Colonic mucosa (tissue), 4 donors: ENCODE measurements around the gene CLHC1. TPM values are rescaled to one million over a fixed set of nuclear protein-coding genes. Genes with fewer than 3 reads are reported as not detected.
"Not testable (repeated sequence)": the region's sequence is repeated elsewhere in the genome, so short reads cannot be mapped to it uniquely, and the experiment has no call there.

ENCODE experiments used
- DNase-seq: peaks from one replicate; pipeline ENCODE4 v3.0.0-alpha.2; 2020
- H3K27ac ChIP-seq: fragments of 200-600 bp; one replicate; pipeline ENCODE4 v1.8.0; 2021
- H3K27me3 ChIP-seq: fragments of 200-600 bp; one replicate; pipeline ENCODE4 v1.8.0; 2021
- H3K36me3 ChIP-seq: fragments of 200-600 bp; one replicate; pipeline ENCODE4 v1.8.0; 2021
- H3K4me1 ChIP-seq: fragments of 200-600 bp; one replicate; pipeline ENCODE4 v1.8.0; 2021; ENCODE audit warnings: mild to moderate bottlenecking
- H3K4me3 ChIP-seq: fragments of 200-600 bp; one replicate; pipeline ENCODE4 v1.8.0; 2021
- H3K9ac ChIP-seq, 2 donors: one replicate each; pipeline ENCODE4 v1.7.0; 2013; ENCODE audit warnings: control low read depth in 2 of 2, low read depth in 2 of 2, low read length in 2 of 2
- H3K9me3 ChIP-seq: fragments of 200-600 bp; one replicate; pipeline ENCODE4 v1.8.0; 2021
- intact Hi-C: fragments of 100-400 bp; cut with DNase I; formaldehyde crosslinking; loops from one replicate; pipeline ENCODE4 v1.14.1; 2022
- total RNA-seq, 2 donors: library from RNA; stranded (reverse); fragmentation: NEBNext Ultra II Directional in 1 of 2; extraction: Animal tissue kit (Norgen Biotek cat#: 25700) in 1 of 2; gene quantifications; one replicate each; pipeline ENCODE4 v1.2.1, GENCODE V29; 2021
- TF ChIP-seq, protein P1 (sequence below): fragments of 200-600 bp; IDR thresholded peaks from one replicate; pipeline ENCODE4 v1.8.0; 2022; ENCODE audit warnings: antibody characterized with exemption, mild to moderate bottlenecking
- donor health status: healthy.
- donor health status: DM: no; HTN: no; CAD: no.
- donor health status: DM: no; HTN: no; CAD: no.

CLHC1 gene
- total RNA-seq, 2 donors from 2014 or later, result 8.1 to 8.9 TPM

DNA sequence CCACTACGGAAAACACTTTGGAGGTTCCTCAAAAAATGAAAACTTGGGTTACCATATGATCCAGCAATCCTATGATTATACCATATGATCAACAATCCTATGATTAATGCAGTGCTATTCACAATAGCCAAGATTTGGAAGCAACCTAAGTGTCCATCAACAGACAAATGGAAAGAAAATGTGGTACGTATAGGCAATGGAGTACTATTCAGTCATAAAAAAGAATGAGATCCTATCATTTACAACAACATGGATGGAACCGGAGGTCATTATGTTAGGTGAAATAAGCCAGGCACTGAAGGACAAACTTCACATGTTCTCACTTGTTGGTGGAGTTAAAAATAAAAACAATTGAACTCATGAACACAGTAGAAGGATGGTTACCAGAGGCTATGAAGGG, 27.6 kb downstream of the CLHC1 start:
- intact Hi-C loops, result no loop called here
- TF ChIP-seq, protein P1, sequence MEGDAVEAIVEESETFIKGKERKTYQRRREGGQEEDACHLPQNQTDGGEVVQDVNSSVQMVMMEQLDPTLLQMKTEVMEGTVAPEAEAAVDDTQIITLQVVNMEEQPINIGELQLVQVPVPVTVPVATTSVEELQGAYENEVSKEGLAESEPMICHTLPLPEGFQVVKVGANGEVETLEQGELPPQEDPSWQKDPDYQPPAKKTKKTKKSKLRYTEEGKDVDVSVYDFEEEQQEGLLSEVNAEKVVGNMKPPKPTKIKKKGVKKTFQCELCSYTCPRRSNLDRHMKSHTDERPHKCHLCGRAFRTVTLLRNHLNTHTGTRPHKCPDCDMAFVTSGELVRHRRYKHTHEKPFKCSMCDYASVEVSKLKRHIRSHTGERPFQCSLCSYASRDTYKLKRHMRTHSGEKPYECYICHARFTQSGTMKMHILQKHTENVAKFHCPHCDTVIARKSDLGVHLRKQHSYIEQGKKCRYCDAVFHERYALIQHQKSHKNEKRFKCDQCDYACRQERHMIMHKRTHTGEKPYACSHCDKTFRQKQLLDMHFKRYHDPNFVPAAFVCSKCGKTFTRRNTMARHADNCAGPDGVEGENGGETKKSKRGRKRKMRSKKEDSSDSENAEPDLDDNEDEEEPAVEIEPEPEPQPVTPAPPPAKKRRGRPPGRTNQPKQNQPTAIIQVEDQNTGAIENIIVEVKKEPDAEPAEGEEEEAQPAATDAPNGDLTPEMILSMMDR, result no peak
- Histone ChIP-seq H3K9me3 (no peaks in the 10 kb centered on the region), H3K27ac (no peak overlapping the region), H3K36me3 (no peaks in the 10 kb centered on the region), H3K4me1 (no peaks in the 10 kb centered on the region), H3K4me3 (no peak overlapping the region), H3K9ac (no peak overlapping the region), H3K27me3 (no peaks in the 10 kb centered on the region)
- DNase-seq, result no peak

- no peak overlapping the region for H3K27ac ChIP-seq
- no peaks in the 10 kb centered on the region for H3K27me3 ChIP-seq
- TF ChIP-seq, protein P1, result no peak
- intact Hi-C loops, result no loop called here
- no peak overlapping the region for H3K4me3 ChIP-seq
- H3K9me3 ChIP-seq, result no peaks in the 10 kb centered on the region
- no peak overlapping the region for H3K9ac ChIP-seq
- no peaks in the 10 kb centered on the region for H3K4me1 ChIP-seq
- H3K36me3 ChIP-seq, result no peaks in the 10 kb centered on the region
- no peak for DNase-seq
Observed at GRCh38 chr2:55200416-55200815, 31.7 kb downstream of the CLHC1 start.

- no peaks in the 10 kb centered on the region for H3K9me3 ChIP-seq
- TF ChIP-seq, protein P1, result no peak
- H3K9ac ChIP-seq, result no peak overlapping the region
- intact Hi-C loops, result no loop called here
- no peak overlapping the region for H3K4me3 ChIP-seq
- no peaks in the 10 kb centered on the region for H3K36me3 ChIP-seq
- H3K4me1 ChIP-seq, result no peaks in the 10 kb centered on the region
- DNase-seq, result no peak
- no peak overlapping the region for H3K27ac ChIP-seq
- H3K27me3 ChIP-seq, result no peaks in the 10 kb centered on the region
Observed at GRCh38 chr2:55196526-55196925, 35.6 kb downstream of the CLHC1 start.

GRCh38 chr2:55191888-55192287, 40.2 kb downstream of the CLHC1 start:
- H3K9me3 ChIP-seq, H3K4me1 ChIP-seq, H3K27me3 ChIP-seq, H3K4me3 ChIP-seq, DNase-seq, H3K27ac ChIP-seq, H3K36me3 ChIP-seq, H3K9ac ChIP-seq, intact Hi-C loops: not testable (repeated sequence)

DNA sequence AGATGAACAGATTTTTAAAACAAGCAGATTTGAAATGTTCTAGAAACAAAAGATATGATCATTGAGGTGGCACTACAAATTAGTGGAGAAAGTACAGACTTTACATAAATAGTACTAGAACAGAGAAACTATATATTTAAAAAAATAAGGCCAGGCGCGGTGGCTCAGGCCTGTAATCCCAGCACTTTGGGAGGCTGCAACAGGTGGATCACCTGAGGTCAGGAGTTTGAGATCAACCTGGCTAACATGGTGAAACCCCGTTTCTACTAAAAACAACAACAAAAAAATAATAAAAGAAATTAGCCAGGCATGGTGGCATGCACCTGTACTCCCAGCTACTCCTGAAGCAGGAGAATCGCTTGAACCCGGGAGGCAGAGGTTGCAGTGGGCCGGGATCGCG, 45.3 kb downstream of the CLHC1 start:
- H3K27me3 ChIP-seq, H3K36me3 ChIP-seq, DNase-seq, H3K9ac ChIP-seq, H3K4me1 ChIP-seq, intact Hi-C loops, H3K27ac ChIP-seq, H3K9me3 ChIP-seq, H3K4me3 ChIP-seq: not testable (repeated sequence)

- Histone ChIP-seq H3K36me3 (no peaks in the 10 kb centered on the region), H3K27me3 (no peaks in the 10 kb centered on the region), H3K27ac (no peak overlapping the region), H3K9ac (no peak overlapping the region), H3K4me1 (no peaks in the 10 kb centered on the region), H3K9me3 (no peaks in the 10 kb centered on the region), H3K4me3 (no peak overlapping the region)
- DNase-seq, result no peak
- intact Hi-C loops, result no loop called here
- TF ChIP-seq, protein P1, result no peak
Observed at GRCh38 chr2:55180374-55180773, 51.7 kb downstream of the CLHC1 start.

- Histone ChIP-seq H3K4me3 (no peak overlapping the region), H3K9ac (no peak overlapping the region), H3K4me1 (no peaks in the 10 kb centered on the region), H3K9me3 (no peaks in the 10 kb centered on the region), H3K27me3 (no peaks in the 10 kb centered on the region), H3K36me3 (no peaks in the 10 kb centered on the region), H3K27ac (no peak overlapping the region)
- DNase-seq, result no peak
- TF ChIP-seq, protein P1, result no peak
- intact Hi-C loops, result loop anchor here (5.0 kb wide), 2 partner anchors 261 to 274 kb away; no protein-coding TSS in a partner anchor
Observed at GRCh38 chr2:55176094-55176415, 56.0 kb downstream of the CLHC1 start.
